HG02678 (cell line): ENCODE data around the gene CADPS.
A peak's percentile ranks its signal among the peaks of the same experiment; 100 is the strongest.

Source experiments
- ATAC-seq: cut with Tn5 transposase; IDR thresholded peaks from one replicate; pipeline ENCODE4 v1.9.1; 2021; ENCODE audit warnings: mild to moderate bottlenecking, moderate library complexity; ENCODE audit not compliant: unreplicated experiment

CADPS gene

GRCh38 chr3:62655056-62655690, 220.0 kb downstream of the CADPS start:
- ATAC-seq, result no peak

- ATAC-seq, result no peak
Measured at GRCh38 chr3:62653796-62654195, 221.4 kb downstream of the CADPS start.

GRCh38 chr3:62647711-62648110, 227.5 kb downstream of the CADPS start:
- ATAC-seq, result no peak

- ATAC-seq, result no peak
Measured at GRCh38 chr3:62644493-62644892, 230.7 kb downstream of the CADPS start.

GRCh38 chr3:62638316-62638715, 236.9 kb downstream of the CADPS start:
- ATAC-seq, result no peak

GRCh38 chr3:62636235-62636826, 238.9 kb downstream of the CADPS start:
- no peak for ATAC-seq

- no peak for ATAC-seq
Measured at GRCh38 chr3:62632510-62633294, 242.5 kb downstream of the CADPS start.

- no peak for ATAC-seq
Measured at GRCh38 chr3:62631488-62631887, 243.7 kb downstream of the CADPS start.

- no peak for ATAC-seq
Measured at GRCh38 chr3:62630664-62631063, 244.6 kb downstream of the CADPS start.

- no peak for ATAC-seq
Measured at GRCh38 chr3:62625268-62625667, 249.9 kb downstream of the CADPS start.

GRCh38 chr3:62624185-62624584, 251.0 kb downstream of the CADPS start:
- no peak for ATAC-seq

GRCh38 chr3:62622553-62623174, 252.6 kb downstream of the CADPS start:
- peak; percentile 63 for ATAC-seq

- ATAC-seq, result no peak
Measured at GRCh38 chr3:62621925-62622324, 253.3 kb downstream of the CADPS start.

GRCh38 chr3:62621176-62621575, 254.0 kb downstream of the CADPS start:
- ATAC-seq, result no peak

- ATAC-seq, result no peak
Measured at GRCh38 chr3:62615258-62615849, 259.9 kb downstream of the CADPS start.

- ATAC-seq, result no peak
Measured at GRCh38 chr3:62614527-62614926, 260.7 kb downstream of the CADPS start.

- ATAC-seq, result no peak
Measured at GRCh38 chr3:62611541-62612240, 263.5 kb downstream of the CADPS start.

- no peak for ATAC-seq
Measured at GRCh38 chr3:62607287-62608029, 267.8 kb downstream of the CADPS start.

GRCh38 chr3:62605413-62606068, 269.7 kb downstream of the CADPS start:
- ATAC-seq, result no peak
